ENCODE measurements around the gene DAGLA.
"Not testable (repeated sequence)": the region's sequence is repeated elsewhere in the genome, so short reads cannot be mapped to it uniquely, and the experiment has no call there.

Gene DAGLA, protein sequence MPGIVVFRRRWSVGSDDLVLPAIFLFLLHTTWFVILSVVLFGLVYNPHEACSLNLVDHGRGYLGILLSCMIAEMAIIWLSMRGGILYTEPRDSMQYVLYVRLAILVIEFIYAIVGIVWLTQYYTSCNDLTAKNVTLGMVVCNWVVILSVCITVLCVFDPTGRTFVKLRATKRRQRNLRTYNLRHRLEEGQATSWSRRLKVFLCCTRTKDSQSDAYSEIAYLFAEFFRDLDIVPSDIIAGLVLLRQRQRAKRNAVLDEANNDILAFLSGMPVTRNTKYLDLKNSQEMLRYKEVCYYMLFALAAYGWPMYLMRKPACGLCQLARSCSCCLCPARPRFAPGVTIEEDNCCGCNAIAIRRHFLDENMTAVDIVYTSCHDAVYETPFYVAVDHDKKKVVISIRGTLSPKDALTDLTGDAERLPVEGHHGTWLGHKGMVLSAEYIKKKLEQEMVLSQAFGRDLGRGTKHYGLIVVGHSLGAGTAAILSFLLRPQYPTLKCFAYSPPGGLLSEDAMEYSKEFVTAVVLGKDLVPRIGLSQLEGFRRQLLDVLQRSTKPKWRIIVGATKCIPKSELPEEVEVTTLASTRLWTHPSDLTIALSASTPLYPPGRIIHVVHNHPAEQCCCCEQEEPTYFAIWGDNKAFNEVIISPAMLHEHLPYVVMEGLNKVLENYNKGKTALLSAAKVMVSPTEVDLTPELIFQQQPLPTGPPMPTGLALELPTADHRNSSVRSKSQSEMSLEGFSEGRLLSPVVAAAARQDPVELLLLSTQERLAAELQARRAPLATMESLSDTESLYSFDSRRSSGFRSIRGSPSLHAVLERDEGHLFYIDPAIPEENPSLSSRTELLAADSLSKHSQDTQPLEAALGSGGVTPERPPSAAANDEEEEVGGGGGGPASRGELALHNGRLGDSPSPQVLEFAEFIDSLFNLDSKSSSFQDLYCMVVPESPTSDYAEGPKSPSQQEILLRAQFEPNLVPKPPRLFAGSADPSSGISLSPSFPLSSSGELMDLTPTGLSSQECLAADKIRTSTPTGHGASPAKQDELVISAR

DNA sequence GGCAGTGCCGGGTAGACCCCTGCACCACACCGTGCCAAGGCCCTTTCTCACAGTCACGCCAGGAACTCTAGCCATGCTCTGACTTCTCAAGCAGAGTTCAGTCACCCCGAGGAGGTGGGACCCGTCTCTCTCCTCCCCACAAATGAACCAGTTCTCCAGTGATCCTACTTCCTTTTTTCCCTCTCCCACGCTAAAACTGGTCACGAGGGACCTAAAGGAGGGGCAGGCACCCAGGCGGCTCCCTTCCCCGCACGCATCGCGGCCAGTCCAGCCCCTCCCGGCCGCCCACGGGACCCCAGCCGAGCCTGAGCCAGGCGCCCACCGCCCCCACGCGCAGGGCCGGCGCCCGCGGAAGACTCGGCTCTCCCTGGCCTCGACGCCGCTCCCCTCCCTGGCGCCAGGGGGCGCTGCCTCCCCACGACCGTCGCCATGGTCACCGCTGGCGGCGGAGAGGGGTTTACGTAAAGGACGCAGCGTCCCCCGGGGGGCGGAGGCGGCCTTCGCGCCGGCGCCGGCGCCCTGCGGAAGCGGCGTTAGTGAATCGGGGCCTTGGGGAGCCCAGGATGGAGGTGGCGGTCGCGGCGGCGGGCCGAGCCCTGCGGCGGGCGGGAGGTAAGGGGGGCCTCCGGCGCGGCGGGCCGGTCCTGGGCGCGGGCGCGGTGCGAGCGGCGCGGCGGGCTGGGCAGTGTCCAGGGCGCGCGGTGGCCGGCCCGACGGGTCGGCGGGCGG, at the start of gene DAGLA:
Gene DAGLA, plus strand, starts transcription at position 499 of the 729 bp plus-strand sequence. CDS start 39,765 bp downstream, outside the sequence.
- peak; percentile 28 for DNase-seq (ENCODE audit: low read depth)

DNA sequence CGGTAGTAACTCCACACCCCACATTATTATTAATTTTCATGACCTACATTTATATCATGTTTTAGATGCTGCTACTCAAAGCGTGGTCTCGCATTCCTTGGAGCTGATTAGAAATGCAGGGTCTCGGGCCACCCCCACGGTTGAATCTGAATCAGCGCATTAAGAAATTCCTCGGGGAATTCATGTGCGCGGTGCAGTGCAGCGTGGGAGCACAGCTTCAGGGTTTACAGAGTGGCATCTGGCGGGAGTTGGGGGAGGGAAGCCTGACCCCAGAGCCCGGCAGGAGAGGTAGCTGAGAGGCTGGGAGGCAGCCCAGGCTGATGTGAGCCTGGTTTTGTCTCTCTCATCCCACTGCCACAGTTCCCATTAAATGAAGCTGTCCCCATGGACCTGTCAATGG, 48.1 kb upstream of the DAGLA start:
- no peak for DNase-seq (ENCODE audit: low read depth)

DNA sequence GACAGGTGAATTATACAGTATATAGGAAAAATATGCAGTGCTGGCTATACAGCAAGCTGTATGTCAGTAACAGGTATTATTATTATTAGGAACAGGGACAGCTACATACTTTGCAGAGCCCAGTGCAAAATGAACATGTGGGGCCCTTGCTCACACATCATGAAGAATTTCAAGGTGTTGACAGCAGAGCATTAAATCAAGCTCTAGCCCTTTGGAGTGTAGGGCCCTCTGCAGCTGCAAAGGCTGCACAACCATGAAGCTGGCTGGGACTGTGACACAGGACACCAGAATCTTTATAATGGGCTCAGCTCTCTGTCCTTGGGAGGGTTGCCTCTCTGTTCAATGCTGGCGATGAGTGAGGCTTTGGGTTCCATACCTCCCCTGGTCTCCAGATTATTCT, 44.9 kb upstream of the DAGLA start:
- no peak for DNase-seq (ENCODE audit: low read depth)

DNA sequence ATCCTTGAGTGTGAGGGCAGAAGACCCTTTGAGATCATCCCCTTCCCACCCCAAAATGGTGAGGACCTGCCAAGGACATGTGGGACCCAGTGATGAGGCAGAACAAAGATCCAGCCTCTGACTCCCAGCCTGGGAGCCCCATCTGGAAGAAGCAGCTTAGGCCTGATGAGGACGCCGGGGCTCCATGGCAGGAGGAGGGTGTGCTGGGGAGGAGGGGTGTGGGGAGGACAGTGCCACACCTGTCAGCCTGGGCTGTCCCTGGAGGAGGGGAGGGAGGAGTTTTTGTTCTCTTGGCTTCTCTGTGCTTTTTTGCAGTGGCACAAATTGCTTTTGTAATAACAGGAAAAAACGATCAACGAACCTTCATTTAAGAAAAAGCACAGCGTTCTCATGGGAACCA, 44.4 kb upstream of the DAGLA start:
- DNase-seq (ENCODE audit: low read depth), result no peak

DNA sequence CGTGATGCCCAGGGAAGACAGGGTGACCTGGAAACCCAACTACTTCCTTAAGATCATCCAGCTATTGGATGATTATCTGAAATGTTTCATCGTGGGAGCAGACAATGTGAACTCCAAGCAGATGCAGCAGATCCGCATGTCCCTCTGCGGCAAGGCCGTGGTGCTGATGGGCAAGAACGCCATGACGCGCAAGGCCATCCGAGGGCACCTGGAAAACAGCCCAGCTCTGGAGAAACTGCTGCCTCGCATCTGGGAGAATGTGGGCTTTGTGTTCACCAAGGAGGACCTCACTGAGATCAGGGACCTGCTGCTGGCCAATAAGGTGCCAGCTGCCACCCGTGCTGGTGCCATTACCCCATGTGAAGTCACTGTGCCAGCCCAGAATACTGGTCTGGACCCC, 43.5 kb upstream of the DAGLA start:
- DNase-seq (ENCODE audit: low read depth), result no peak

DNA sequence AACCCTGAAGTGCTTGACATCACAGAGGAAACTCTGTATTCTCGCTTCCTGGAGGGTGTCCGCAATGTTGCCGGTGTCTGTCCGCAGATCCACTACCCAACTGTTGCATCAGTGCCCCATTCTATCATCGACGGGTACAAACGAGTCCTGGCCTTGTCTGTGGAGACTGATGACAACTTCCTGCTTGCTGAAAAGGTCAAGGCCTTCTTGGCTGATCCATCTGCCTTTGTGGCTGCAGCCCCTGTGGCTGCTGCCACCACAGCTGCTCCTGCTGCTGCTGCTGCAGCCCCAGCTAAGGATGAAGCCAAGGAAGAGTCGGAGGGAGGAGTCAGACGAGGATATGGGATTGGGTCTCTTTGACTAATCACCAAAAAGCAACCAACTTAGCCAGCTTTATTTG, 42.9 kb upstream of the DAGLA start:
- no peak for DNase-seq (ENCODE audit: low read depth)

DNA sequence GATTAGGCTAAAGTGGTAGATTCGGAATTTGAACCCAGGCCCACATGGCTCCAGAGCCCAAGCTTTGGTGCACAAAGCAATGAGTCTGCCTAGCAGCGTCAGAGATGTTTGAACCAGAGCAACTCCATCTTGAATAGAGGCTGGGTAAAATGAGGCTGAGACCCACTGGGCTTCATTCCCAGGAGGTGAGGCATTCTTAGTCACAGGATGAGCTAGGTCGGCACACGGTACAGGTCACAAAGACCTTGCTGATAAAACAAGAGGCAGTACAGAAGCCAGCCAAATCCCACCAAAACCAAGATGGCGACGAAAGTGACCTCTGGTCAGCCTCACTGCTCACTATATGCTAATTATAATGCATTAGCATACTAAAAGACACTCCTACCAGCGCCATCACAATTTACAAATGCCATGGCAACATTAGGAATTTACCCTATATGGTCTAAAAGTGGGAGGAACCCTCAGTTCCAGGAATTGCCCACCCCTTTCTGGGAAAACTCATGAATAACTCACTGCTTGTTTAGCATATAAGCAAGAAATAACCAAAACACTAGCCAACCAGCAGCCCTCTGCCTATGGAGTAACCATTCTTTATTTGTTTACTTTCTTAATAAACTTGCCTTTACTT, 40.3 kb upstream of the DAGLA start:
- DNase-seq (ENCODE audit: low read depth), result no peak

DNA sequence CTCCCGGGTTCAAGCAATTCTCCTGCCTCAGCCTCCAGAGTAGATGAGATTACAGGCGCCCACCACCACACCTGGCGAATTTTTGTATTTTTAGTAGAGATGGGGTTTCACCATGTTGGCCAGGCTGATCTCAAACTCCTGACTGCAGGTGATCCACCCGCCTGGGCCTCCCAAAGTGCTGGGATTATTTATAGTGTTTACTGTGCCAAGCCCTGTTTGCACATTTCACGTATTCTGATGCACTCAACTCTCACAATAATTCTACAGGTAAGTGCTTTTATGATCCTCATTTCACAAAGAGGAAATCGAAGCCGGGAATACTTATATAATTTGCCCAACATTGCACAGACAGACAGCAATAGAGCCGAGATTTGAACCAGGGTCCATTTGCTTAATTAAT, 38.0 kb upstream of the DAGLA start:
- DNase-seq (ENCODE audit: low read depth), result no peak

DNA sequence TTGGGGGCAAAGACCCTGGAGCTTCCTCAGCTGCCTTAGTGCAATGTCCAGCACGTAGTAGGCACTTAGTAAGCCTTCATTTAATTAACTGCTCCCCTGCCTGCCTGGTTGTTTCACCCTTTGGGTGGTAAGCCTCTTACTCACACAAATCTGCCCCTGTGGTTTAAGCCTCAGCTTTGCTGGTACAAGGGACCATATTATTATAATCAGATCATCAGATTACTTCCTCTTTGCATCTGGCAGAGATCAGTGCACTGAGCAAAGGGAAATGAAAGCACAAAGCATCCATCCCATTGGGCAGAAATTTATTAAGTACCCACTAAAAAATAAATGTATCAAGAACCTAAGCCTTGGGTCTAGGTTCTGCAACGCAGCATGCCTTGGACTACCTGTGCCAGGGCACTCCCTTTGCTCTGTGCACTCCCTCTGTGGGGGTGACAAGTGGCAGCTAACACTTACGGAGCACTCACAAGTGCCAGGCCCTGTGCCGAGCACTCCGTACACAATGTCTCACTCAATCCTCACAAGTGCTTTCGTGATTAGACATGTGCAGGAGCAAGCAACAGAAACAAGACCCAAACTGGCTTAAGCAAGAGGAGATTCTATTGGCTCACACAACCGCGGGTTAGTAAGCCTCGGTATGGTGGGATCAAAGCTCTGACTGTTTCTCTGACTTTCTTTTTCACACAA, 34.9 kb upstream of the DAGLA start:
- DNase-seq (ENCODE audit: low read depth), result no peak

DNA sequence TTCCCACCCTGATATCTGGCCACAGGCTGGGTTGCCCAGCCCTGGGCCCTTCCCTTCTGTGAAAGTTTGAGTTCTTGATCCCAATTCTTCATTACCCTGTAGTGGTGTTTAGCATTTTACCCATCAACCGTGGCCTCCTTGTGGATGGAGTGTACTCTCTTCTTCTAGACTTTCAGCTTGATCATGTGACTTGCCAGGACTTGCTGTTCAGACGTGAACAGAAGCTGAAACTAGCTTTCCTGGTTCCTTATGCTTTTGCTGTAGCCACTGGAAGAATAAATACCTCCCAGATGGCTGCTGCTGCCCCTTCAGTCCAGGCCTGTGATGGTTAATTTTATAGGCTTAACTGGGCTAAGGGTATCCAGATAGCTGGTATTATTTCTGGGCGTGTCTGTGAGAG, 32.7 kb upstream of the DAGLA start:
- DNase-seq (ENCODE audit: low read depth), result no peak

DNA sequence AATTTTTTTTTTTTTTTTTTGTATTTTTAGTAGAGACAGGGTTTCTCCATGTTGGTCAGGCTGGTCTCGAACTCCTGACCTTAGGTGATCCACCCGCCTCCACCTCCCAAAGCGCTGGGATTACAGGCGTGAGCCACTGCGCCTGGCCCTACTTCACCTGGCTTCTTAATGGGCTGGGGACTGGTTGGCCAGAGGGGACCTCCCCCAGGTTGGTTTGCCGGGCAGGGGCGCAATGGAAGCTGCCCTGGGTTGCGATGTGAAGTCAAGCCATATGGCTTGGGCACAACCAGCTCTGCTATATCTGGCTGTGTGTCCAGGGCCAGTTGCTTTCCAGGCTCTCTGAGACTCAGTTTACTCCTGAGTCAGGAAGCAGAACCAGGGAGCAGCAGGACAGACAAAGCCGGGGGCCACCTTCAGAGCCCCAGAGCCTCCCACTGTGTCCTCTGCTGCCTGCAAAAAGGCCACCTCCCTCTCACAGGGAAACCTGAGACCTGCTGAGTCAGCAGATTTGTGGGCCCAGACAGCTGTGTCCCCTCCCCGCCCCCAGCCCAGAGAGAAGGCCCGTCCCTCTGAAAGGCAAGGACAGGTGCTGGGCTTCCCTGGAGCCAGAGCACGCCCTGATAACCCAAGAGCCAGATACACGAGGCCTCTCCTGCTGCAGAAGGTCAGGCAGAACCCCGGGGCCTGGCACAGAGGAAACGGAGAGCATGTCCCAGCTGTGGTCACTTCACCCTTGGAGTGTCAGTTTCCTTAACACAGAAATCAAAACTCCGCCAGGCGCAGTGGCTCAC, 29.2 kb upstream of the DAGLA start:
- DNase-seq (ENCODE audit: low read depth), result no peak

DNA sequence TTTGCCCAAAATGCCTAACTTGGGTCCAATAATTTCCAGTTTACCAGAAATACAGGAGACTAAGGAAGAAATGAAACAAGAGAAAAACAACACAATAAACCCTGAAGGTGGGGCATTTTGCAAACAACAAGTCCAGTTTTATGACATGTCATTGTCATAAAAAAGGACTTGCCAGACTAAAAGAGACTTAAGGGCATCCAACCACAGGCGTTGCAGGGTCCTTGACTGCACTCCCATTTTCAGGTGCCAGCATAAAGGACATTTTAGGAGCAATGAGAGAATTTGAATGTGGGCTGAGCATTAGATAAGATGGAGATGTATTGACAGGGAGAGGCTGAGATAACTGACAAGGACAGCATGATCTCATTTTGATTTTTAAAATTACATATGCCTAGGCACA, 28.1 kb upstream of the DAGLA start:
- DNase-seq (ENCODE audit: low read depth), result no peak

DNA sequence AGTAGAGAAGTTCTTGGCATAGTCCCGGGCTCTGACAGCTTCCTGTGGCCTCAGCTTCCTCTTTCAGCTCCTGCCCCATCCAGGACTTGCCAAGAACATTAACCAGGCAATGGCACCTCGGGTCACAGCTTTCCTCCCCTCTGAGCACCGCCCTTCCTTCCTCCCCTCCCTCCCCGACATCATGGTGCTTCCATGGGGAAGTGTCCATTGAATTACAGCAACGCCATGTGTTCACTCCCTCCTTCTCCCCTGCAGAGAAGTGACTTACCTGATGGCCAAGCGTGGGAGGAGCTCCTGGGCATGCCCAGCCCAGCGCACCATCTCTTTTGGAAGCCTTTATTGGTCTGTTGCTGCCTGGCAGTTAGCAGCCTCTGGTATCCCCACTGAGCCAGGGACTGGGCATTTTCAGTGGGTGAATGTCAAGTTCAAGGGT, 25.8 kb upstream of the DAGLA start:
- DNase-seq (ENCODE audit: low read depth), result no peak

DNA sequence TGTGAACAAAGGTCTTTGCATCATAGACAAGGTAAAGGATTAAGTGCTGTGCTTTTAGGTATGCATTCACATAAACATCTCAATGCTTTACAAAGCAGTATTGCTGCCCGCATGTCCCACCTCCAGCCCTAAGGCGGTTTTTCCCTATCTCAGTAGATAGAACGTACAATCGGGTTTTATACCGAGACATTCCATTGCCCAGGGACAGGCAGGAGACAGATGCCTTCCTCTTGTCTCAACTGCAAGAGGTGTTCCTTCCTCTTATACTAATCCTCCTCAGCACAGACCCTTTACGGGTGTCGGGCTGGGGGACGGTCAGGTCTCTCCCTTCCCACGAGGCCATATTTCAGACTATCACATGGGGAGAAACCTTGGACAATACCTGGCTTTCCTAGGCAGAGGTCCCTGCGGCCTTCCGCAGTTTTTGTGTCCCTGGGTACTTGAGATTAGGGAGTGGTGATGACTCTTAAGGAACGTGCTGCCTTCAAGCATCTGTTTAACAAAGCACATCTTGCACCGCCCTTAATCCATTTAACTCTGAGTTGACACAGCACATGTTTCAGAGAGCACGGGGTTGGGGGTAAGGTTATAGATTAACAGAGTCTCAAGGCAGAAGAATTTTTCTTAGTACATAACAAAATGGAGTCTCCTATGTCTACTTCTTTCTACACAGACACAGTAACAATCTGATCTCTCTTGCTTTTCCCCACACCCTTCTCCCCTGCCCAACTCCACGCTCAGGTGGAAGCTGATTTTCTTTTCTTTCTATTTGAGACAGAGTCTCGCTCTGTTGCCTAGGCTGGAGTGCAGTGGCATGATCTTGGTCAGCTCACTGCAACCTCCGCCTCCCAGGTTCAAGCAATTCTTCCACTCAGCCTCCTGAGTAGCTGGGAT, 24.7 kb upstream of the DAGLA start:
- DNase-seq (ENCODE audit: low read depth), result not testable (repeated sequence)

DNA sequence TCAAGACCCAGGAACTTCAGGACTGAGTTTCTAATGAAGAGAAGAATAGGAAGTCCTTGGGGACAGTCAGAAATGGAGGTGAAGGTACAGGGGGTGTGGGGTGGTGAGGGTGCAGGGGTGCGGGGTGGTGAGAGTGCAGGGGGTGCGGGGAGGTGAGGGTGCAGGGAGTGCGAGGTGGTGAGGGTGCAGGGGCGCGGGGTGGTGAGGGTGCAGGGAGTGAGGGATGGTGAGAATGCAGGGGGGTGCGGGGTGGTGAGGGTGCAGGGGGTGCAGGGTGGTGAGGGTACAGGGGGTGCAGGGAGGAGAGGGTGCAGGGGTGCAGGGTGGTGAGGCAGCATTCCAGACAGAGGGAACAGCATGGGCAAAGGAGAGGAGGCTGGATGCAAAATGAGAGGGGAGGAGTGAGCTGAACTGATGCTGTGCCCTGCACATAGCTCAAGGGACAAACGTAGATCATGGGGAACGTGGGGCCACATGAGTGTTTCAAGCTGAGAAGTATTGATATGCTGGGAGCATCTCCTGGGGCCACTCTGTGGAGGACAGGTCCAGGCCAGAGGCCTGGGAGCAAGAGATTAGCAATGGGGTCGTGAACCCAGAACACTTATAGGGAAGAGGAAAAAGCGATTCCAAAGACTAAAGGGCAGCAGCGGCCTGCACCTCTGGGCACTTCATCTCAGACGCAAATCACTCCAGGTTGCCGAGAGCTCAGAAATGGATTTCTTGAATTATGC, 23.7 kb upstream of the DAGLA start:
- no peak for DNase-seq (ENCODE audit: low read depth)

DNA sequence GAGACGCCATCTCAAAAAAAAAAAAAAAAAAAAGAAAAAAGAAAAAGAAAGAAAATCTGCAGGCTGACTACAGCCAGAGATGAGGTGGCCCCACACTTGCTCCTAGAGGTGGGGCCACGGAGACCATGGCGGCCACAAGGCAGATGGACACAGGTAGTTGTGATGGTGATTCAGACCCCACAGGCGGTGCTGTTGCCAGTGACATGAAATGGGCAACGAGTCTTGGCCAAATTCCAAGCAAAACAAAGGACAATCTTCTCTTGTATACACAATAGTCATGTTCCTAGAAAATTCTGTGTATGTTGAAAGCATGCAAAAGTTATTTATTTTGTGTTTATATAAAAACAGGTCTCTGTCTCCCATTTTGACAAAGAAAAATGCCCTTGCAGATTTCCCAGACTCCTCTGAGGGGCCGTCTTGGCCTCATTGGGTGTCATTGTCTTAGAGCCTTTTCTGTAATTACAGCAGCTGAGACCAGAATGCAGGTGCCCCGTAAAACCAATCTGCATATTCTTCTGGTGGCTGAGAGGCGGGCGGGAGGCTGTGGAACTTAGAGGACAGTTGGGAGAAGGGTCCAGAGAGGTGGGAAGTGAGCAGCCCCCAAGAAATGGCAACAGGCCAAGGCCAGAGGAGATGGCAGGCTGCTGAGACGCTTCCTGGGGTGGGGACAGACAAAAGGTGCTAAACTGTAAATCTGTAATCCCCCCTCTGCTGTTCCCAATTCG, 22.5 kb upstream of the DAGLA start:
- no peak for DNase-seq (ENCODE audit: low read depth)

DNA sequence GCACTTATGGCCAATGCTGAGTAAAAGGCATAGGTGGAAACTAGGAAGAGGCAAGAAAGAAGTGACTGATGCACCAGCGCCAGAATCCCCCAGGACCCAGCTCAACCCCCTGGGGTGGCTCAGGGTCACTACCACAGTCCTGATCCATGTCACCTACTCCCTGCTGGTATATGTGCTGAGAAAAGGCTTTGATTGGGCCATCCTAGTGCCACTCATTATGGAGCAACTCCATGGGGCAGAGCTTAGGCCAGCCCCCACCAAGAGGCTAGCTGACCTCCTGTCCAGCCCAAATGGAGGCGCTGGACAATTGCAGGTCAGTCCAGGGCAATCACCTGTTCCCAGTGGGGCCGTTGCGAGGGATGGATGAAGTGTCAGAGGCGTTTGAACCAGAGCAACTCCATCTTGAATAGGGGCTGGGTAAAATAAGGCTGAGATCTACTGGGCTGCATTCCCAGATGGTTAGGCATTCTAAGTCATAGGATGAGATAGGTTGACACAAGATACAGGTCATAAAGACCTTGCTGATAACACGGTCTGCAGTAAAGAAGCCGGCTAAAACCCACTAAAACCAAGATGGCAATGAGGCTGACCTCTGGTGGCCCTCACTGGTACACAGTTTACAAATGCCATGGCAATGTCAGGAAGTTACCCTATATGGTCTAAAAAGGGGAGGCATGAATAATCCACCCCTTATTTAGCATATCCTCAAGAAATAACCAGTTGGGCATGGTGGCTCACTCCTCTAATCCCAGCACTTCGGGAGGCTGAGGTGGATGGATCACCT, 20.6 kb upstream of the DAGLA start:
- DNase-seq (ENCODE audit: low read depth), result no peak

All from fibroblast of gingiva (primary cell).